Karpas-422 (cell line): ENCODE measurements around the gene TRMT112. TPM values are rescaled to one million over a fixed set of nuclear protein-coding genes. Genes with fewer than 3 reads are reported as not detected.

Experiments
- DNase-seq: peaks from one replicate; pipeline ENCODE4 v3.0.0-alpha.2; 2015
- H2AFZ ChIP-seq: fragments of 200-600 bp; sonication (generic); 2 replicates; pipeline ENCODE4 v1.6.1; 2014; ENCODE audit warnings: antibody characterized with exemption, low read length, mixed read lengths
- H3K27ac ChIP-seq: fragments of 200-600 bp; sonication (generic); 2 replicates; pipeline ENCODE4 v1.5.1; 2014; ENCODE audit warnings: mild to moderate bottlenecking, low read length, moderate library complexity
- H3K27me3 ChIP-seq: fragments of 200-600 bp; sonication (generic); 2 replicates; pipeline ENCODE4 v1.6.1; 2014; ENCODE audit warnings: low read length, mixed read lengths
- H3K36me3 ChIP-seq: fragments of 200-600 bp; sonication (generic); 2 replicates; pipeline ENCODE4 v1.6.1; 2014; ENCODE audit warnings: low read length, mixed read lengths; ENCODE audit not compliant: insufficient read depth
- H3K4me1 ChIP-seq: fragments of 200-600 bp; sonication (generic); 2 replicates; pipeline ENCODE4 v1.6.1; 2014; ENCODE audit warnings: mild to moderate bottlenecking, low read length, mixed read lengths
- H3K4me2 ChIP-seq: fragments of 200-600 bp; sonication (generic); 2 replicates; pipeline ENCODE4 v1.6.1; 2014; ENCODE audit warnings: low read length, low read depth, mild to moderate bottlenecking; ENCODE audit not compliant: poor library complexity, severe bottlenecking
- H3K4me3 ChIP-seq: fragments of 200-600 bp; sonication (generic); 2 replicates; pipeline ENCODE4 v1.5.1; 2014; ENCODE audit warnings: mild to moderate bottlenecking, antibody characterized with exemption, low read length, mixed read lengths
- H3K79me2 ChIP-seq: fragments of 200-600 bp; sonication (generic); 2 replicates; pipeline ENCODE4 v1.6.1; 2014; ENCODE audit warnings: mild to moderate bottlenecking, low read length, mixed read lengths
- H3K9ac ChIP-seq: fragments of 200-600 bp; sonication (generic); 2 replicates; pipeline ENCODE4 v1.6.0; 2014; ENCODE audit warnings: low read length
- H3K9me2 ChIP-seq: fragments of 200-600 bp; sonication (generic), shearing (Covaris generic); replicated peaks from 2 replicates; pipeline ENCODE4 v1.6.0; 2014; ENCODE audit warnings: mild to moderate bottlenecking, low read length, moderate library complexity; ENCODE audit not compliant: insufficient read depth
- H3K9me3 ChIP-seq: fragments of 300-700, 200-600 bp; sonication (generic); 2 replicates; pipeline ENCODE4 v1.6.1; 2014; ENCODE audit warnings: low read length, mixed read lengths
- H4K20me1 ChIP-seq: fragments of 200-600 bp; sonication (generic); 2 replicates; pipeline ENCODE4 v1.6.1; 2014; ENCODE audit warnings: mild to moderate bottlenecking, antibody characterized with exemption, low read length, low read depth; ENCODE audit not compliant: insufficient read depth
- total RNA-seq: library from RNA; depleted of rRNA; stranded (reverse); fragments of >200 nt; shearing (Covaris generic); gene quantifications from 2 replicates; pipeline ENCODE4 v1.2.3, GENCODE V29; 2014; ENCODE audit warnings: low replicate concordance

The TRMT112 gene
- total RNA-seq, 1 experiment from 2014 or later: 363 TPM

DNA sequence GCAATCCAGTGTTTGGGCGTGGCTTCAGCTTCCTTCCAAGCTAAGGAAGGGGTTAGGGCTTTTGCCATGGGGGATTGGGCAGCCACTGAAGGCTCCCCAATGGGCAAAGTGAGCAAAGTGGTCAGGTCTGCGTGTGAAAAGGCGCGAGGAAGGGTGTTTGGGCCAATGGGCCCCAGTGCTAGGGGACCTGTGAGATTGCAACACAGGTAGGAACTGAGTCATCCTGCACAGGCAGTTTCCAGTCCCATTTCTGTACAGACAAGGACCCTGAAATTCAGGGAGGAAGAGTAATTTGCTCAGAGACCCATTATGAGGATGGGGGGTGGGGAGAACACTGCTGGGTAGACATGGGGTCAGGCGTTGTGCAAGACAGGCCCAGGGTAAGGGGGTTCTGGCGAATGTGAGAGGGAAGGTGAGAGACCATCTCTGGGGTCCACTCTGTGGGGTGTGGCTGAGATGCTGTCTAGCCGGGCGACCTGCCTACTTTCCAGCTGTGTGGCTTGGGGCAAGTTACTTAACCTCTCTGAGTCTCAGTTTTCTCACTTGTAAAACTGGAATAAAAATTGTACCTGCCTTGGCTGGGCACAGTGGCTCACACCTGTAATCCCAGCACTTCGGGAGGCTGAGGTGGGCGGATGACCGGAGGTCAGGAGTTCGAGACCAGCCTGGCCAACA lies 30.0 kb upstream of the TRMT112 start:
- H3K4me2 ChIP-seq: no peak overlapping the region
- no peaks in the 10 kb centered on the region for H3K9me3 ChIP-seq
- no peak overlapping the region for H3K9ac ChIP-seq
- H3K36me3 ChIP-seq: peaks cover 2% of the 10 kb centered on the region
- H3K27ac ChIP-seq: no peak overlapping the region
- peaks cover 8% of the 10 kb centered on the region; the same call in 1 of the 2 replicates for H4K20me1 ChIP-seq
- H3K79me2 ChIP-seq: peaks cover 4% of the 10 kb centered on the region; the same call in 1 of the 2 replicates
- no peak overlapping the region for H3K4me3 ChIP-seq
- no peaks in the 10 kb centered on the region for H3K9me2 ChIP-seq
- no peak for DNase-seq
- H3K27me3 ChIP-seq: no peaks in the 10 kb centered on the region
- H2AFZ ChIP-seq: no peak overlapping the region
- peaks cover 1% of the 10 kb centered on the region for H3K4me1 ChIP-seq

DNA sequence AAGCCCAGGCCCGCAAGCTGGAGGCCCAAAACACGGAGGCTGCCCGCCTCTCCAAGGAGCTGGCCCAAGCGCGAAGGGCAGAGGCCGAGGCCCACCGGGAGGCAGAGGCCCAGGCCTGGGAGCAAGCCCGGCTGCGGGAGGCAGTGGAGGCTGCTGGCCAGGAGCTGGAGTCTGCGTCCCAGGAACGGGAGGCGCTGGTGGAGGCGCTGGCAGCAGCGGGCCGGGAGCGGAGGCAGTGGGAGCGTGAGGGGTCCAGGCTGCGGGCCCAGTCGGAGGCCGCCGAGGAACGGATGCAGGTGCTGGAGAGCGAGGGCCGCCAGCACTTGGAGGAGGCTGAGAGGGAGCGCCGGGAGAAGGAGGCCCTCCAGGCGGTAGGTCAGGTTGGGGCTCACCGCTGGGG lies 27.4 kb upstream of the TRMT112 start:
- Histone ChIP-seq H3K4me3 (no peak overlapping the region), H3K9ac (no peak overlapping the region), H2AFZ (no peak overlapping the region), H3K79me2 (peaks cover 9% of the 10 kb centered on the region), H3K27me3 (no peaks in the 10 kb centered on the region), H3K9me2 (no peaks in the 10 kb centered on the region), H3K27ac (no peak overlapping the region), H3K4me1 (peaks cover 18% of the 10 kb centered on the region), H4K20me1 (peaks cover 23% of the 10 kb centered on the region; the same call in 1 of the 2 replicates), H3K36me3 (peaks cover 2% of the 10 kb centered on the region), H3K4me2 (no peak overlapping the region), H3K9me3 (no peaks in the 10 kb centered on the region)
- DNase-seq: no peak

DNA sequence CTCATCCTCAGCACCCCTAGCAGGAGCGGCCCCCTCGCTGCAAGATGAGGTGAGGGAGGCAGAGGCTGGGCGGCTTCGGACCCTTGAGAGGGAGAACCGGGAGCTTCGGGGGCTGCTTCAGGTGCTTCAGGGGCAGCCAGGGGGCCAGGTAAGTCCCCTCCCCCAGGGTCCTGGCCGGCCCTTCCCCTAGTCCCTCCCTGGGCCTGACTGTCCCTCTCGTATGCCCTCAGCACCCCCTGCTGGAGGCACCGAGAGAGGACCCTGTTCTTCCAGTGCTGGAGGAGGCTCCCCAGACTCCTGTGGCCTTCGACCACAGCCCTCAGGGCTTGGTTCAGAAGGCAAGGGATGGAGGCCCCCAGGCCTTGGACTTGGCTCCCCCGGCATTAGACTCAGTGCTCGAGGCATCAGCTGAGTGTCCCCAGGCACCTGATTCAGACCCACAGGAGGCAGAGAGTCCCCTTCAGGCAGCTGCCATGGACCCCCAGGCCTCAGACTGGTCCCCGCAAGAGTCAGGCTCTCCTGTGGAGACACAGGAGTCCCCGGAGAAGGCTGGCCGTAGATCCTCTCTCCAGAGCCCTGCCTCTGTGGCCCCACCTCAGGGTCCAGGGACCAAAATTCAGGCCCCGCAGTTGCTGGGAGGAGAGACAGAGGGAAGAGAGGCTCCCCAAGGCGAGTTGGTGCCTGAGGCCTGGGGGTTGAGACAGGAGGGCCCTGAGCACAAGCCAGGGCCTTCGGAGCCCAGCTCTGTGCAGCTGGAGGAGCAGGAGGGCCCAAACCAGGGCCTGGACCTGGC lies 26.6 kb upstream of the TRMT112 start:
- no peaks in the 10 kb centered on the region for H3K27me3 ChIP-seq
- H4K20me1 ChIP-seq: peaks cover 23% of the 10 kb centered on the region; the same call in 1 of the 2 replicates
- H3K9me3 ChIP-seq: no peaks in the 10 kb centered on the region
- H3K36me3 ChIP-seq: peaks cover 2% of the 10 kb centered on the region
- H3K79me2 ChIP-seq: peaks cover 18% of the 10 kb centered on the region
- H3K27ac ChIP-seq: no peak overlapping the region
- no peak for DNase-seq
- no peak overlapping the region for H3K4me2 ChIP-seq
- no peak overlapping the region for H3K4me3 ChIP-seq
- H3K9me2 ChIP-seq: no peaks in the 10 kb centered on the region
- H3K4me1 ChIP-seq: peaks cover 26% of the 10 kb centered on the region
- no peak overlapping the region for H3K9ac ChIP-seq
- no peak overlapping the region for H2AFZ ChIP-seq

- H2AFZ ChIP-seq: no peak overlapping the region
- no peak overlapping the region for H3K4me3 ChIP-seq
- H3K4me2 ChIP-seq: no peak overlapping the region
- no peak for DNase-seq
- H3K9me3 ChIP-seq: no peaks in the 10 kb centered on the region
- peaks cover 23% of the 10 kb centered on the region; the same call in 1 of the 2 replicates for H4K20me1 ChIP-seq
- peaks cover 5% of the 10 kb centered on the region for H3K36me3 ChIP-seq
- H3K9ac ChIP-seq: no peak overlapping the region
- no peaks in the 10 kb centered on the region for H3K27me3 ChIP-seq
- no peaks in the 10 kb centered on the region for H3K9me2 ChIP-seq
- peaks cover 30% of the 10 kb centered on the region for H3K4me1 ChIP-seq
- peaks cover 26% of the 10 kb centered on the region for H3K79me2 ChIP-seq
- no peak overlapping the region for H3K27ac ChIP-seq
Measured at GRCh38 chr11:64342869-64343745, 25.7 kb upstream of the TRMT112 start.

GRCh38 chr11:64341851-64342791 lies 24.8 kb upstream of the TRMT112 start:
- H3K4me2 ChIP-seq: peak overlapping the region; percentile 90
- DNase-seq: peak; percentile 97
- peaks cover 13% of the 10 kb centered on the region for H3K36me3 ChIP-seq
- H3K4me3 ChIP-seq: peak overlapping the region; percentile 26; the same call in 1 of the 2 replicates
- H4K20me1 ChIP-seq: peaks cover 23% of the 10 kb centered on the region; the same call in 1 of the 2 replicates
- H3K79me2 ChIP-seq: peaks cover 34% of the 10 kb centered on the region
- no peaks in the 10 kb centered on the region for H3K27me3 ChIP-seq
- H3K27ac ChIP-seq: no peak overlapping the region
- H2AFZ ChIP-seq: no peak overlapping the region
- H3K9me2 ChIP-seq: no peaks in the 10 kb centered on the region
- H3K9ac ChIP-seq: peak overlapping the region; percentile 47
- H3K9me3 ChIP-seq: no peaks in the 10 kb centered on the region
- H3K4me1 ChIP-seq: peaks cover 36% of the 10 kb centered on the region

DNA sequence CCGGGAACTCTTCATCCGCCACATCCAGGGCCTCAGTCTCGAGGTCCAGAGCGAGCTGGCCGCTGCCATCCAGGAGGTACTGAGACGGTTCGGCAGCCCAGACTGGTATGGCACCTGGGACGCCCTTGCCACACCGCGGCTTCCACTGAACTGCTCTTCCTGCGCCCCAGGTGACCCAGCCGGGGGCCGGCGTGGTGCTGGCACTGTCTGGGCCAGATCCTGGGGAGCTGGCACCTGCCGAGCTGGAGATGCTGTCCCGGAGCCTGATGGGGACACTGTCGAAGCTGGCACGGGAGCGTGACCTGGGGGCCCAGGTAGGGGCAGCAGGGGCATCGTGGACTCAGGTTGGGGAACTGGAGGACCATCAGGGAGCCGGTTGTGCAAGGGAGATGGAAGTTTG lies 24.1 kb upstream of the TRMT112 start:
- no peaks in the 10 kb centered on the region for H3K9me2 ChIP-seq
- no peak overlapping the region for H3K27ac ChIP-seq
- no peak overlapping the region for H3K4me3 ChIP-seq
- peak overlapping the region; percentile 90 for H3K4me2 ChIP-seq
- no peak for DNase-seq
- no peaks in the 10 kb centered on the region for H3K9me3 ChIP-seq
- no peak overlapping the region; the same call in 1 of the 2 replicates for H3K9ac ChIP-seq
- peaks cover 42% of the 10 kb centered on the region for H3K4me1 ChIP-seq
- peaks cover 34% of the 10 kb centered on the region for H3K79me2 ChIP-seq
- H3K27me3 ChIP-seq: no peaks in the 10 kb centered on the region
- no peak overlapping the region for H2AFZ ChIP-seq
- peaks cover 13% of the 10 kb centered on the region for H3K36me3 ChIP-seq
- H4K20me1 ChIP-seq: peaks cover 23% of the 10 kb centered on the region; the same call in 1 of the 2 replicates

DNA sequence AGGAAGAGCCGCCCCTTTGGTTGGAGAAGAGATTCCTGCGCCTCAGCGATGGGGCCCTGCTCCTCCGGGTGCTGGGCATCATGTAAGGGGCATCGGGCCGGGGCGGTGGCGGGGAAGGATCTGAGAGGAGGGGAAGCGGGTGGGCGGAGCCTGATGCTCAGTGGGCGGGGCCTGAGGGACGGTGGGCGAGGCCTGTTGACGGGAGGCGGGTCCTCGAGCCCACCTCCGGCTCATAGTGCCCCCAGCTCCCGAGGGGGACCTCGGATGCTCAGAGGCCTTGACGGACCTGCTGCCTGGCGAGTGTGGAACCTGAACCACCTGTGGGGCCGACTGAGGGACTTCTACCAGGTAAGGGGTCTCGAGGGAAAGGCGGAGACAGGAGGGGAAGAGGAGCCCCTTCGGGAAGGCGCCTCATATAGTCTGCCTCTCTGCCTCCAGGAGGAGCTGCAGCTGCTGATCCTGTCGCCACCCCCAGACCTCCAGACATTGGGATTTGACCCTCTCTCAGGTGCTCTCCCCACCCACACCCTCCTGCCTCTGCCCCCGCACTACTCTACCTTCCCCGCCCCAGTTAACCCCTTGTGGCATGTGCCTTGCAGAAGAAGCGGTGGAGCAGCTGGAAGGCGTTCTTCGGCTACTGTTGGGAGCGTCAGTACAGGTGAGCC lies 23.4 kb upstream of the TRMT112 start:
- Histone ChIP-seq H3K27ac (peak overlapping the region; percentile 90), H3K9me2 (no peaks in the 10 kb centered on the region), H4K20me1 (peaks cover 23% of the 10 kb centered on the region; the same call in 1 of the 2 replicates), H2AFZ (no peak overlapping the region), H3K79me2 (peaks cover 34% of the 10 kb centered on the region), H3K9ac (peak overlapping the region; percentile 88), H3K4me1 (peaks cover 47% of the 10 kb centered on the region), H3K9me3 (no peaks in the 10 kb centered on the region), H3K27me3 (no peaks in the 10 kb centered on the region), H3K4me3 (peak overlapping the region; percentile 79), H3K4me2 (peak overlapping the region; percentile 90), H3K36me3 (peaks cover 13% of the 10 kb centered on the region)
- DNase-seq: peak; percentile 93
